ENCODE data around the gene TNC.

TNC gene

GRCh38 chr9:115099901-115100300 lies 18.1 kb downstream of the TNC start:
- DNase-seq (ENCODE audit: extremely low read depth, low read depth), result no peak
- no peak for TF ChIP-seq CTCF (IDR thresholded peaks at IDR 0.05; ENCODE audit: low read depth, low read length)

- no peak for DNase-seq (ENCODE audit: extremely low read depth, low read depth)
- no peak for TF ChIP-seq CTCF (IDR thresholded peaks at IDR 0.05; ENCODE audit: low read depth, low read length)
These were observed 19.6 kb downstream of the TNC start for GRCh38 chr9:115098226-115098965.

GRCh38 chr9:115093520-115093919 lies 24.4 kb downstream of the TNC start:
- TF ChIP-seq CTCF (IDR thresholded peaks at IDR 0.05; ENCODE audit: low read depth, low read length), result no peak
- DNase-seq (ENCODE audit: extremely low read depth, low read depth), result no peak

- TF ChIP-seq CTCF (IDR thresholded peaks at IDR 0.05; ENCODE audit: low read depth, low read length), result no peak
- DNase-seq (ENCODE audit: extremely low read depth, low read depth), result no peak
These were observed 27.5 kb downstream of the TNC start for GRCh38 chr9:115090486-115090885.

GRCh38 chr9:115088860-115089259 lies 29.1 kb downstream of the TNC start:
- no peak for TF ChIP-seq CTCF (IDR thresholded peaks at IDR 0.05; ENCODE audit: low read depth, low read length)
- no peak for DNase-seq (ENCODE audit: extremely low read depth, low read depth)

- DNase-seq (ENCODE audit: extremely low read depth, low read depth), result no peak
- TF ChIP-seq CTCF (IDR thresholded peaks at IDR 0.05; ENCODE audit: low read depth, low read length), result no peak
These were observed 31.1 kb downstream of the TNC start for GRCh38 chr9:115086886-115087285.

GRCh38 chr9:115086461-115086860 lies 31.5 kb downstream of the TNC start:
- TF ChIP-seq CTCF (IDR thresholded peaks at IDR 0.05; ENCODE audit: low read depth, low read length), result no peak
- no peak for DNase-seq (ENCODE audit: extremely low read depth, low read depth)

Data from AG09319 (cell line).